Thyroid gland (tissue), 4 donors: ENCODE measurements around the gene MAD1L1.

Source experiments
- CTCF ChIP-seq, 6 experiments: fragments of 200-600 bp in 3 of 6; fragments of 450-650 bp in 3 of 6; sonication (generic) in 3 of 6; IDR thresholded peaks; one replicate each; pipeline ENCODE4 v1.5.1; 2016 to 2019; ENCODE audit warnings: antibody characterized with exemption in 6 of 6, mild to moderate bottlenecking in 2 of 6, inconsistent platforms in 1 of 6, moderate library complexity in 1 of 6
- POLR2A ChIP-seq, 2 donors: fragments of 450-650 bp; IDR thresholded peaks; one replicate each; pipeline ENCODE4 v1.6.1; 2017; ENCODE audit warnings: antibody characterized with exemption in 2 of 2, mild to moderate bottlenecking in 2 of 2, moderate library complexity in 1 of 2

GRCh38 chr7:2120251-2120660 is 112.5 kb downstream of the MAD1L1 start:
- TF ChIP-seq CTCF (IDR thresholded peaks at IDR 0.05), result no peak
- TF ChIP-seq POLR2A (IDR thresholded peaks at IDR 0.05), result no peak
